Omental fat pad (tissue), 4 donors: ENCODE measurements around the gene FMN1. TPM values are rescaled to one million over a fixed set of nuclear protein-coding genes. Genes with fewer than 3 reads are reported as not detected.

Experiments used
- ATAC-seq: fragments of 150-250 bp; one replicate; pipeline ENCODE4 v1.9.1; 2016; ENCODE audit warnings: mild to moderate bottlenecking, moderate library complexity; ENCODE audit not compliant: low FRiP score
- DNase-seq: peaks from one replicate; pipeline ENCODE4 v3.0.0-alpha.2; 2019; ENCODE audit warnings: low spot score
- CTCF ChIP-seq, 3 donors: fragments of 450-650 bp; IDR thresholded peaks; one replicate each; pipeline ENCODE4 v1.5.1; 2016 to 2017; ENCODE audit warnings: antibody characterized with exemption in 3 of 3, mild to moderate bottlenecking in 3 of 3, moderate library complexity in 2 of 3
- total RNA-seq, 4 donors: library from RNA; depleted of rRNA; stranded (reverse); fragments of >200 nt; gene quantifications; one replicate each; pipeline ENCODE4 v1.1.0, GENCODE V29; 2016

Gene FMN1
- total RNA-seq, 4 donors from 2014 or later: 19.9 to 35.5 (median 28.5) TPM

- no peak for ATAC-seq
- TF ChIP-seq CTCF (IDR thresholded peaks at IDR 0.05): no peak
- DNase-seq: no peak
Measured at GRCh38 chr15:32878342-32878741, 316.2 kb downstream of the FMN1 start.

- no peak for DNase-seq
- TF ChIP-seq CTCF (IDR thresholded peaks at IDR 0.05): no peak
- ATAC-seq: no peak
Measured at GRCh38 chr15:32877252-32878019, 317.1 kb downstream of the FMN1 start.

GRCh38 chr15:32873284-32874114 lies 321.0 kb downstream of the FMN1 start:
- ATAC-seq: peak; percentile 38
- TF ChIP-seq CTCF (IDR thresholded peaks at IDR 0.05): no peak
- no peak for DNase-seq

- no peak for DNase-seq
- peak; percentile 73 for ATAC-seq
- TF ChIP-seq CTCF (IDR thresholded peaks at IDR 0.05): no peak
Measured at GRCh38 chr15:32872621-32873283, 321.8 kb downstream of the FMN1 start.

- TF ChIP-seq CTCF (IDR thresholded peaks at IDR 0.05): no peak
- DNase-seq: no peak
- no peak for ATAC-seq
Measured at GRCh38 chr15:32871883-32872282, 322.6 kb downstream of the FMN1 start.

- ATAC-seq (no peak), DNase-seq (no peak)
- TF ChIP-seq CTCF (IDR thresholded peaks at IDR 0.05): no peak
Measured at GRCh38 chr15:32870240-32871033, 324.1 kb downstream of the FMN1 start.
